ENCODE measurements around the gene ZNF235. TPM values are rescaled to one million over a fixed set of nuclear protein-coding genes. Genes with fewer than 3 reads are reported as not detected.
"Not testable (repeated sequence)": the region's sequence is repeated elsewhere in the genome, so short reads cannot be mapped to it uniquely, and the experiment has no call there.

Gene ZNF235
- total RNA-seq: 1 to 10 TPM; 4.7 to 5.1 TPM
- polyA plus RNA-seq: 3.8 TPM

DNA sequence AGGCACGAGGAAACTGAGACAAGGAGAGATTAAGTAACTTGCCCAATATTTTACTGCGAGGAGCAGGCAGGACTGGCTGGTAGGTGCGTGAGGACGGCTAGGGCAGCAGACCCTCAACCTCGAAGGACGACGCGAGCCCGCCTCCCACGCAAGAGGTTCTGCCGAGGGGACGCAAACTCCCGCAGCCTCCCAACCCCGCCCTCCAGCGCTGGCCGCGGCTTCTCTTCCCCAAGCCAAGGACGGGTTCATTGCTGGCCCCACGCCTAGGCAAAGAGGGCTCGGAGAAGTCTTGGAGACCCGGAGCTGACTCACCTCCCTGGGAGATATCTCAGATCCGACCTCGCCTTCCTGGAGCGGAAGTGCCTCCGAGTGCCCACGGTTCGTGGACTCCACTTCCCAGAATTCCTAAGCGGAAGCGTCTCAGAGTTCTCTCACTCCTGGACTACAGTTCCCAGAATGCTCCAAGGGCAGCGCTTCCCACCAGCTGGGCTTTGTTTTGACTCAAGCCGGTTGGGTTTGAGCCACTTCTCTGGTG is at the start of gene ZNF235:
Gene ZNF235 (minus strand): TSS at position 367 of the 535 bp plus-strand sequence. CDS start 1,621 bp downstream, outside the sequence.
- H3K36me3 Mint-ChIP-seq: peaks cover 12 to 50% (median 33%) of the 10 kb centered on the region in 3 donors
- no peaks in the 10 kb centered on the region for H3K27me3 ChIP-seq (ENCODE audit: insufficient read depth, low read length, poor library complexity, severe bottlenecking)
- peaks cover 6% of the 10 kb centered on the region for H3K36me3 ChIP-seq (ENCODE audit: insufficient read depth, low read length)
- peaks cover 6% of the 10 kb centered on the region for H3K9me3 ChIP-seq (ENCODE audit: low read length)
- H3K4me1 Mint-ChIP-seq: peaks cover 21 to 48% (median 26%) of the 10 kb centered on the region in 3 donors
- H3K4me3 Mint-ChIP-seq: peak within 1 kb of the TSS; percentile 93 to 96 (median 95)
- H3K4me1 ChIP-seq (ENCODE audit: insufficient read depth, low read length): peaks cover 7% of the 10 kb centered on the region
- H3K4me3 ChIP-seq (ENCODE audit: low read length): peak within 1 kb of the TSS; percentile 70
- ChIA-PET CTCF (interaction anchor here (1.8 kb wide), 1 partner anchor 210 kb away, joined by 5 read pairs; no protein-coding TSS in a partner anchor), POLR2A (interaction anchor here (1.2 to 1.3 kb wide), 2 partner anchors 139 to 370 kb away, joined by 3 to 4 read pairs; partner anchors contain the start of gene ZNF45)
- H3K27ac ChIP-seq (ENCODE audit: low read depth, low read length): peak within 1 kb of the TSS; percentile 43
- DNase-seq: peak; percentile 44 to 79 (median 66)
- peaks cover 2 to 11% of the 10 kb centered on the region in 2 donors for H3K27me3 Mint-ChIP-seq
- peak within 1 kb of the TSS; percentile 15 to 88 (median 68) for H3K27ac Mint-ChIP-seq
- H3K9me3 Mint-ChIP-seq: peaks cover 8 to 22% (median 11%) of the 10 kb centered on the region in 5 donors

DNA sequence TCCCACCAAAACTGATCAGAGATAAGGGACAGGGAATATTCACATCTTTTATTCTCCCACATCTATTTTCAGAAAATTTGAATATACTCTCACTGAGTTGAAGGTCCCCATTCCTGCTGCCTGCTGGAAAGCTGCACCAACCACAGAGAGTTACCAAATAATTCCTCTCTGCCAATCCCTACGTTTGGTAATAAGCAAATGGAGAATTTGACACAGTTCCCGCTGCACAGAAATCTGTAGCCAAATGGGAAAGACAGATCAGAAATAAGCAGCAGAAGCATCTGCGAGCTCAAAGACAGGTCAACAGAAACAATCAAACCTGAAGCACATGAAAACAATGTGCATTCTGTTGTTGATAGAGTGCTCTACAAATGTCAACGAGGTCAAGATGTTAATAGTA is 41.7 kb upstream of the ZNF235 start:
- DNase-seq: no peak
- no peak overlapping the region for H3K4me3 Mint-ChIP-seq
- H3K4me1 ChIP-seq (ENCODE audit: insufficient read depth, low read length): no peaks in the 10 kb centered on the region
- no peaks in the 10 kb centered on the region for H3K36me3 ChIP-seq (ENCODE audit: insufficient read depth, low read length)
- peaks cover 3 to 7% of the 10 kb centered on the region in 2 donors for H3K27me3 Mint-ChIP-seq
- no peaks in the 10 kb centered on the region for H3K4me1 Mint-ChIP-seq
- H3K27ac Mint-ChIP-seq: no peak overlapping the region
- H3K27me3 ChIP-seq (ENCODE audit: insufficient read depth, low read length, poor library complexity, severe bottlenecking): no peaks in the 10 kb centered on the region
- POLR2A ChIA-PET: no interaction called here
- H3K27ac ChIP-seq (ENCODE audit: low read depth, low read length): no peak overlapping the region
- CTCF ChIA-PET: no interaction called here
- H3K9me3 Mint-ChIP-seq: peaks cover 29 to 56% (median 32%) of the 10 kb centered on the region in 5 donors
- H3K9me3 ChIP-seq (ENCODE audit: low read length): no peaks in the 10 kb centered on the region
- peaks cover 0 to 11% (median 0%) of the 10 kb centered on the region in 3 donors for H3K36me3 Mint-ChIP-seq
- H3K4me3 ChIP-seq (ENCODE audit: low read length): no peak overlapping the region

DNA sequence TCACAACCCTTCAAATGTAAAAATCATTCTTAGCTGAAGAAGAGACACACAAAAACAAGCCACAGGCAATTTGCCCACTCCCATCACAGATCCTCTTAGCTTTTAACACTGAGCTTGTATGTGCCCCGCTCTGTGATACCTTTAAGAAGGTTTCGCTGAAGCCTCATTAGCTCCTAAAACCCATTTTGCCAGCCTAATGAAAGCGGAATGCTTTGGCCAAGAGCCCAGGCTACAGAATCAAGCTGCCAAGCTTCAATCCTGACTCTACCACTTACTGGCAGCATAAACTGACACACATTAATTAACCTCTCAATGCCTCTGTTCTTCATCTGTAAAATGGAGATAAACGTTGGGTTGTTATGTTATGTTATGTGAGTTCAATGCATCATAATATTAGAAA is 41.1 kb upstream of the ZNF235 start:
- no peak overlapping the region for H3K4me3 Mint-ChIP-seq
- ChIA-PET POLR2A (no interaction called here), CTCF (no interaction called here)
- peaks cover 26 to 54% (median 30%) of the 10 kb centered on the region in 5 donors for H3K9me3 Mint-ChIP-seq
- Histone ChIP-seq H3K9me3 (ENCODE audit: low read length) (no peaks in the 10 kb centered on the region), H3K4me1 (ENCODE audit: insufficient read depth, low read length) (no peaks in the 10 kb centered on the region), H3K27ac (ENCODE audit: low read depth, low read length) (no peak overlapping the region), H3K36me3 (ENCODE audit: insufficient read depth, low read length) (no peaks in the 10 kb centered on the region), H3K27me3 (ENCODE audit: insufficient read depth, low read length, poor library complexity, severe bottlenecking) (no peaks in the 10 kb centered on the region), H3K4me3 (ENCODE audit: low read length) (no peak overlapping the region)
- H3K27me3 Mint-ChIP-seq: peaks cover 3 to 7% of the 10 kb centered on the region in 2 donors
- H3K36me3 Mint-ChIP-seq: peaks cover 0 to 11% (median 0%) of the 10 kb centered on the region in 3 donors
- no peaks in the 10 kb centered on the region for H3K4me1 Mint-ChIP-seq
- H3K27ac Mint-ChIP-seq: no peak overlapping the region
- DNase-seq: no peak

DNA sequence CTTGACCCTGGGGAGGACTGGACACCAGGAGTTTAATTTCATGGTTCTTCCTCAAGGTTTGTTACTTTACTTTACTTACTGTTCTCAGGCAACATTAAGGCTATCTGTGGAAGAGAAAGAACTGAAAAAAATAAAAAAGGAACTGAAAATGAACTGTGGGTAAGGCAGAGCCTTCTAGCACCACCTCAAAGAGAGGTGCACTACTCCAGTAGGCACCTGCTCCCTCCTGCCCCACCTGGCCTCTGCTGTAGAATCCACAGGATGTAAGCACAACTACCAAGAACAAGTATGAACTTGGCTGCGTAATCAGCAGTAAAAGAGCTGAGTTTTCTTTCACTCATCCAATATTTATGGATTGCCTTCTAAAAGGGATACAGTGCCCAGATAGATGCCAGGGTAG is 39.4 kb upstream of the ZNF235 start:
- Histone ChIP-seq H3K9me3 (ENCODE audit: low read length) (no peaks in the 10 kb centered on the region), H3K4me1 (ENCODE audit: insufficient read depth, low read length) (no peaks in the 10 kb centered on the region), H3K36me3 (ENCODE audit: insufficient read depth, low read length) (no peaks in the 10 kb centered on the region), H3K27me3 (ENCODE audit: insufficient read depth, low read length, poor library complexity, severe bottlenecking) (no peaks in the 10 kb centered on the region), H3K27ac (ENCODE audit: low read depth, low read length) (no peak overlapping the region), H3K4me3 (ENCODE audit: low read length) (no peak overlapping the region)
- H3K4me1 Mint-ChIP-seq: no peaks in the 10 kb centered on the region
- H3K27me3 Mint-ChIP-seq: peaks cover 0 to 3% of the 10 kb centered on the region in 2 donors
- peak overlapping the region in 1 of 7 donors; percentile 15 for H3K4me3 Mint-ChIP-seq
- CTCF ChIA-PET: no interaction called here
- H3K36me3 Mint-ChIP-seq: peaks cover 0 to 6% (median 1%) of the 10 kb centered on the region in 3 donors
- no peak overlapping the region for H3K27ac Mint-ChIP-seq
- no peak for DNase-seq
- H3K9me3 Mint-ChIP-seq: peaks cover 22 to 46% (median 30%) of the 10 kb centered on the region in 5 donors
- POLR2A ChIA-PET: no interaction called here

DNA sequence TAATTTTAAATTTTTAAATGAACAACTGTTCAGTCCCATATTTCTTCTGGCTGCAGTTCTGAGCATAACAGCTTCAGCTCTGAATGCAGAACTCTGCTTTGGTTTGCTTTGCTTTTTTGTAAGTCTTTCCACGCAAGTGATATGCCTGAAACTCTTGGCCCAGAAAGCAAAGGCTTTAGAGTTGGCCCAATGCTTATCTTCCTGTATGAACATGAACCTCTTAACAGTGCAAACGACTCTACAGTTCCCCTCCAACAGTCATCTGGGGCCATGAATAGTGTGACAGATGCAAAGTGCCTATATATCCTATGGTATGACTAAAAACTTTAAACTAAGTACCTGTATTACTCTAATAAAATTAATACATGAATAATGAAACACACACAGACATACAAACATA is 37.0 kb upstream of the ZNF235 start:
- no peaks in the 10 kb centered on the region for H3K27me3 ChIP-seq (ENCODE audit: insufficient read depth, low read length, poor library complexity, severe bottlenecking)
- H3K4me3 ChIP-seq (ENCODE audit: low read length): no peak overlapping the region
- H3K9me3 ChIP-seq (ENCODE audit: low read length): no peaks in the 10 kb centered on the region
- Mint-ChIP-seq H3K4me3 (no peak overlapping the region), H3K27me3 (no peaks in the 10 kb centered on the region), H3K4me1 (no peaks in the 10 kb centered on the region), H3K27ac (no peak overlapping the region), H3K36me3 (peaks cover 0 to 1% (median 1%) of the 10 kb centered on the region in 3 donors), H3K9me3 (peaks cover 19 to 46% (median 28%) of the 10 kb centered on the region in 5 donors)
- no peak overlapping the region for H3K27ac ChIP-seq (ENCODE audit: low read depth, low read length)
- H3K36me3 ChIP-seq (ENCODE audit: insufficient read depth, low read length): no peaks in the 10 kb centered on the region
- no peak for DNase-seq
- CTCF ChIA-PET: no interaction called here
- POLR2A ChIA-PET: no interaction called here
- no peaks in the 10 kb centered on the region for H3K4me1 ChIP-seq (ENCODE audit: insufficient read depth, low read length)

DNA sequence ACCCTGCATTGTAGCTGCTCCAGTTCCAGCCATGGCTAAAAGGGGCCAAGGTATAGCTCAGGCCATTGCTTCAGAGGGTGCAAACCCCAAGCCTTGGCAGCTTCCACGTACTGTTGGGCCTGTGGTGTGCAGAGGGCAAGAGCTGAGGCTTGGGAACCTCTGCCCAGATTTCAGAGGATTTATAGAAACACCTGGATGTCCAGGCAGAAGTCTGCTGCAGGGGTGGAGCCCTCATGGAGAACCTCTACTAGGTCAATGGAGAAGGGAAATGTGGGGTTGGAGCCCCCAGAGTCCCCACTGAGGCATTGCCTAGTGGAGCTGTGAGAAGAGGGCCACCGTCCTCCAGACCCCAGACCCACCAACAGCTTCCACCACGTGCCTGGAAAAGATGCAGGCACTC is 29.8 kb upstream of the ZNF235 start:
- H3K4me1 ChIP-seq (ENCODE audit: insufficient read depth, low read length); H3K27ac Mint-ChIP-seq; H3K27ac ChIP-seq (ENCODE audit: low read depth, low read length); POLR2A ChIA-PET; H3K27me3 Mint-ChIP-seq; CTCF ChIA-PET; H3K4me3 Mint-ChIP-seq; H3K27me3 ChIP-seq (ENCODE audit: insufficient read depth, low read length, poor library complexity, severe bottlenecking); H3K4me1 Mint-ChIP-seq; H3K4me3 ChIP-seq (ENCODE audit: low read length); H3K36me3 ChIP-seq (ENCODE audit: insufficient read depth, low read length); DNase-seq: not testable (repeated sequence)
- peaks cover 16% of the 10 kb centered on the region for H3K9me3 ChIP-seq (ENCODE audit: low read length)
- H3K36me3 Mint-ChIP-seq: peaks cover 2 to 34% (median 19%) of the 10 kb centered on the region in 3 donors
- peaks cover 47 to 85% (median 60%) of the 10 kb centered on the region in 5 donors for H3K9me3 Mint-ChIP-seq

DNA sequence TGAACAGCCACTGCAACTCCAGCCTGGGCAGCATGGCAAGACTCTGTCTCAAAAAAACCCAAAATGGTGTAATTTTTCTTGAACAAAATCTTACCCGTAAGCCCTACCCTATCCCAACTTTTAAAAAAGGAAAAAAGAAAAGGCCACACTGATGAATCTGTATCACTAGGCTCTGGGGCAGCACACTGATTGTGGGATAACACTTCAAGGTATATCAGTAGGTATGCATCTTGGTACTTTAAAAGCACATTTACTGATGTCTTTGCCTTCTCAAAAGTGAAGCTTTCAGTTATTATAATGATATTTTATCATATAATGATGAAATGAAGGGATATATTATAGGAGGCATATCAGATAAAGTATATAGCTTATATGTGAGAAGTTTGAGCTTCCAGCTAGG is 27.3 kb upstream of the ZNF235 start:
- Histone ChIP-seq H3K27me3 (ENCODE audit: insufficient read depth, low read length, poor library complexity, severe bottlenecking) (no peaks in the 10 kb centered on the region), H3K4me1 (ENCODE audit: insufficient read depth, low read length) (no peaks in the 10 kb centered on the region), H3K9me3 (ENCODE audit: low read length) (peaks cover 16% of the 10 kb centered on the region), H3K4me3 (ENCODE audit: low read length) (no peak overlapping the region), H3K27ac (ENCODE audit: low read depth, low read length) (no peak overlapping the region), H3K36me3 (ENCODE audit: insufficient read depth, low read length) (no peaks in the 10 kb centered on the region)
- H3K36me3 Mint-ChIP-seq: peaks cover 2 to 41% (median 19%) of the 10 kb centered on the region in 3 donors
- no peak overlapping the region for H3K27ac Mint-ChIP-seq
- no peak for DNase-seq
- ChIA-PET POLR2A (no interaction called here), CTCF (no interaction called here)
- no peak overlapping the region for H3K4me3 Mint-ChIP-seq
- H3K4me1 Mint-ChIP-seq: no peaks in the 10 kb centered on the region
- peaks cover 43 to 88% (median 64%) of the 10 kb centered on the region in 5 donors for H3K9me3 Mint-ChIP-seq
- H3K27me3 Mint-ChIP-seq: peaks cover 5 to 19% of the 10 kb centered on the region in 2 donors

DNA sequence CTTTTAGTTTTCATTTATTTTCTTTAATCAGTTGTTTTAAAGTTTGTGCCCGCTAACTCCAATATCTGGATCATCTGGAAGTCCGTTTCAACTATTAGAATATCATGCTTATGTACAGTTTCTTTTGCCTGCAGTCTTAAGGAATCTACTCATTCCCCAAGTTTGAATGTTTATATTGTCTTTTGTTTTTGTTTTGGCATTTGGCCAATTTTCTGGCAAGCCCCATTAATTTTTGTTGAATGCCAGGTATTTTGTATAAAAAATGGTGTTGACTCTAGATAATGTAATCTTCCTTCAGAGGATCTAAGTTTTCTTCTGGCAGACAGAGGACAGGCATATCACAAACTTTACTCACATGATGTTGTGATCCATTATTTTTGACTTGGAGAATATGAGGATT is 11.1 kb upstream of the ZNF235 start:
- no peaks in the 10 kb centered on the region for H3K36me3 ChIP-seq (ENCODE audit: insufficient read depth, low read length)
- peak overlapping the region in 1 of 8 donors; percentile 82 for H3K27ac Mint-ChIP-seq
- H3K27ac ChIP-seq (ENCODE audit: low read depth, low read length): no peak overlapping the region
- peaks cover 16 to 36% of the 10 kb centered on the region in 2 donors for H3K27me3 Mint-ChIP-seq
- H3K9me3 Mint-ChIP-seq: peaks cover 25 to 55% (median 32%) of the 10 kb centered on the region in 5 donors
- H3K27me3 ChIP-seq (ENCODE audit: insufficient read depth, low read length, poor library complexity, severe bottlenecking): no peaks in the 10 kb centered on the region
- H3K4me3 Mint-ChIP-seq: no peak overlapping the region
- DNase-seq: no peak
- ChIA-PET POLR2A (no interaction called here), CTCF (no interaction called here)
- peaks cover 0 to 19% (median 0%) of the 10 kb centered on the region in 3 donors for H3K36me3 Mint-ChIP-seq
- no peaks in the 10 kb centered on the region for H3K4me1 ChIP-seq (ENCODE audit: insufficient read depth, low read length)
- H3K4me3 ChIP-seq (ENCODE audit: low read length): no peak overlapping the region
- H3K4me1 Mint-ChIP-seq: no peaks in the 10 kb centered on the region
- H3K9me3 ChIP-seq (ENCODE audit: low read length): no peaks in the 10 kb centered on the region
